ENCODE measurements around the gene CADM1. TPM values are rescaled to one million over a fixed set of nuclear protein-coding genes. Genes with fewer than 3 reads are reported as not detected.

CADM1 gene
- total RNA-seq, 1 experiment from 2014 or later = 12.9 TPM

- intact Hi-C loops (cut with micrococcal nuclease; ENCODE audit: unreplicated experiment) = no loop called here
- no TSS peak for BruUV-seq (replicated peaks)
- H3K27ac ChIP-seq (ENCODE audit: low read depth, low read length, poor library complexity, severe bottlenecking) = no peak overlapping the region
- no peak overlapping the region for H3K4me3 ChIP-seq (ENCODE audit: low read depth, low read length, poor library complexity, severe bottlenecking)
- POLR2A ChIA-PET (ENCODE audit: low non-redundant PET) = no interaction called here
- H3K4me1 ChIP-seq (ENCODE audit: insufficient read depth, low read length, poor library complexity, severe bottlenecking) = peaks cover 6% of the 10 kb centered on the region
- H3K27me3 ChIP-seq (replicated peaks; ENCODE audit: insufficient read depth, low read depth, low read length, poor library complexity) = no peaks in the 10 kb centered on the region
- TF ChIP-seq EZH2 (IDR thresholded peaks at IDR 0.05; ENCODE audit: borderline replicate concordance, low read depth, low read length, poor library complexity, severe bottlenecking) (no peak), CTCF (conservative IDR thresholded peaks at IDR 0.05; ENCODE audit: low read depth, low read length) (no peak)
- DNase-seq (ENCODE audit: low spot score) = no peak
- no peaks in the 10 kb centered on the region for H3K9me3 ChIP-seq (ENCODE audit: low read depth, low read length, poor library complexity, severe bottlenecking)
- CTCF ChIA-PET = no interaction called here
- no peaks in the 10 kb centered on the region for H3K36me3 ChIP-seq (ENCODE audit: insufficient read depth, low read length, poor library complexity, severe bottlenecking)
These were observed 137.4 kb downstream of the CADM1 start for GRCh38 chr11:115366826-115367225.

GRCh38 chr11:115365907-115366306 lies 138.3 kb downstream of the CADM1 start:
- Histone ChIP-seq H3K36me3 (ENCODE audit: insufficient read depth, low read length, poor library complexity, severe bottlenecking) (no peaks in the 10 kb centered on the region), H3K4me3 (ENCODE audit: low read depth, low read length, poor library complexity, severe bottlenecking) (no peak overlapping the region), H3K27me3 (replicated peaks; ENCODE audit: insufficient read depth, low read depth, low read length, poor library complexity) (no peaks in the 10 kb centered on the region), H3K27ac (ENCODE audit: low read depth, low read length, poor library complexity, severe bottlenecking) (no peak overlapping the region), H3K4me1 (ENCODE audit: insufficient read depth, low read length, poor library complexity, severe bottlenecking) (peaks cover 6% of the 10 kb centered on the region), H3K9me3 (ENCODE audit: low read depth, low read length, poor library complexity, severe bottlenecking) (no peaks in the 10 kb centered on the region)
- TF ChIP-seq CTCF (conservative IDR thresholded peaks at IDR 0.05; ENCODE audit: low read depth, low read length) (no peak), EZH2 (IDR thresholded peaks at IDR 0.05; ENCODE audit: borderline replicate concordance, low read depth, low read length, poor library complexity, severe bottlenecking) (no peak)
- DNase-seq (ENCODE audit: low spot score) = no peak
- intact Hi-C loops (cut with micrococcal nuclease; ENCODE audit: unreplicated experiment) = no loop called here
- ChIA-PET CTCF (no interaction called here), POLR2A (ENCODE audit: low non-redundant PET) (no interaction called here)
- BruUV-seq (replicated peaks) = no TSS peak

GRCh38 chr11:115364896-115365295 lies 139.3 kb downstream of the CADM1 start:
- Histone ChIP-seq H3K27ac (ENCODE audit: low read depth, low read length, poor library complexity, severe bottlenecking) (no peak overlapping the region), H3K9me3 (ENCODE audit: low read depth, low read length, poor library complexity, severe bottlenecking) (no peaks in the 10 kb centered on the region), H3K4me1 (ENCODE audit: insufficient read depth, low read length, poor library complexity, severe bottlenecking) (peaks cover 6% of the 10 kb centered on the region), H3K4me3 (ENCODE audit: low read depth, low read length, poor library complexity, severe bottlenecking) (no peak overlapping the region), H3K36me3 (ENCODE audit: insufficient read depth, low read length, poor library complexity, severe bottlenecking) (no peaks in the 10 kb centered on the region), H3K27me3 (replicated peaks; ENCODE audit: insufficient read depth, low read depth, low read length, poor library complexity) (no peaks in the 10 kb centered on the region)
- POLR2A ChIA-PET (ENCODE audit: low non-redundant PET) = interaction anchor here (0.6 kb wide), 1 partner anchor 1018 kb away, joined by 3 read pairs; no protein-coding TSS in a partner anchor
- BruUV-seq (replicated peaks) = no TSS peak
- CTCF ChIA-PET = no interaction called here
- TF ChIP-seq EZH2 (IDR thresholded peaks at IDR 0.05; ENCODE audit: borderline replicate concordance, low read depth, low read length, poor library complexity, severe bottlenecking) (no peak), CTCF (conservative IDR thresholded peaks at IDR 0.05; ENCODE audit: low read depth, low read length) (no peak)
- no peak for DNase-seq (ENCODE audit: low spot score)
- intact Hi-C loops (cut with micrococcal nuclease; ENCODE audit: unreplicated experiment) = no loop called here
